ENCODE results near the gene DEDD.

- no peak for TF ChIP-seq CTCF (IDR thresholded peaks at IDR 0.05)
- no peak for TF ChIP-seq POLR2A (IDR thresholded peaks at IDR 0.05)
These were observed 57.6 kb downstream of the DEDD start for GRCh38 chr1:161074676-161075368.

Data from heart left ventricle (tissue), 13 donors.